Activated CD8-positive, alpha-beta T cell treated with anti-CD3 and anti-CD28 coated beads for 36 hours (primary cell): ENCODE measurements around the gene SDC3. TPM values are rescaled to one million over a fixed set of nuclear protein-coding genes. Genes with fewer than 3 reads are reported as not detected.
"Not testable (repeated sequence)": the region's sequence is repeated elsewhere in the genome, so short reads cannot be mapped to it uniquely, and the experiment has no call there.

Source experiments
- ATAC-seq: fragments of 200-7000 bp; cut with Tn5 transposase; one replicate; pipeline ENCODE4 v1.10.0; 2021; ENCODE audit warnings: mild to moderate bottlenecking, moderate library complexity
- CTCF ChIA-PET: fragments of 350-600 bp; sonication (Branson Sonifier 250); formaldehyde crosslinking; loops from one replicate; lab custom pipeline; 2021; ENCODE audit warnings: antibody characterized with exemption; lab: Charles Lee
- POLR2A ChIA-PET: fragments of 350-600 bp; sonication (Branson Sonifier 250); formaldehyde crosslinking; loops from one replicate; lab custom pipeline; 2021; ENCODE audit warnings: antibody characterized with exemption; lab: Charles Lee
- DNase-seq: peaks from one replicate; pipeline ENCODE4 v3.0.0-alpha.2; 2020
- H3K27ac Mint-ChIP-seq: one replicate; pipeline ENCODE4 v1.8.0; 2021; ENCODE audit warnings: mild to moderate bottlenecking, mixed read lengths
- H3K27me3 Mint-ChIP-seq: one replicate; pipeline ENCODE4 v1.8.0; 2021; ENCODE audit warnings: mixed read lengths
- H3K36me3 Mint-ChIP-seq: one replicate; pipeline ENCODE4 v1.8.0; 2021; ENCODE audit warnings: low read depth, mixed read lengths
- H3K4me1 Mint-ChIP-seq: one replicate; pipeline ENCODE4 v1.8.0; 2021; ENCODE audit warnings: low read depth, mixed read lengths
- H3K4me3 Mint-ChIP-seq: one replicate; pipeline ENCODE4 v1.8.0; 2021; ENCODE audit warnings: mild to moderate bottlenecking, moderate library complexity, mixed read lengths
- H3K9me3 Mint-ChIP-seq: one replicate; pipeline ENCODE4 v1.8.0; 2021; ENCODE audit warnings: mixed read lengths
- CTCF ChIP-seq: fragments of 200-600 bp; IDR thresholded peaks from one replicate; pipeline ENCODE4 v1.8.0; 2022; ENCODE audit warnings: antibody characterized with exemption, mild to moderate bottlenecking
- intact Hi-C: fragments of 100-400 bp; cut with micrococcal nuclease; formaldehyde crosslinking; loops from one replicate; pipeline ENCODE4 v1.10.0; 2022
- total RNA-seq, 2 experiments: library from RNA; stranded (reverse); gene quantifications; one replicate each; pipeline ENCODE4 v1.2.3, GENCODE V29; 2021

SDC3 gene
- total RNA-seq, 2 experiments from 2014 or later, result 0.04 to 0.14 TPM

GRCh38 chr1:30947212-30947611 is 38.7 kb upstream of the SDC3 start:
- H3K9me3 Mint-ChIP-seq, result no peaks in the 10 kb centered on the region
- intact Hi-C loops, result no loop called here
- ATAC-seq, result no peak
- no peaks in the 10 kb centered on the region for H3K27me3 Mint-ChIP-seq
- peaks cover 9% of the 10 kb centered on the region for H3K4me1 Mint-ChIP-seq
- H3K4me3 Mint-ChIP-seq, result no peak overlapping the region
- ChIA-PET CTCF (no interaction called here), POLR2A (no interaction called here)
- H3K36me3 Mint-ChIP-seq, result peaks cover 63% of the 10 kb centered on the region
- TF ChIP-seq CTCF, result no peak
- no peak for DNase-seq
- peak overlapping the region; percentile 2 for H3K27ac Mint-ChIP-seq

- CTCF ChIA-PET, result interaction anchor here (1.0 to 3.5 kb wide), 4 partner anchors 9 to 224 kb away, joined by 3 to 17 read pairs (median 4); no protein-coding TSS in a partner anchor
- H3K4me3 Mint-ChIP-seq, result no peak overlapping the region
Measured at GRCh38 chr1:30942326-30942963, 33.9 kb upstream of the SDC3 start.

GRCh38 chr1:30940541-30940940 is 32.0 kb upstream of the SDC3 start:
- H3K27ac Mint-ChIP-seq, result no peak overlapping the region
- ChIA-PET CTCF (interaction anchor here (1.3 to 3.5 kb wide), 2 partner anchors 10 to 12 kb away, joined by 3 to 17 read pairs; no protein-coding TSS in a partner anchor), POLR2A (no interaction called here)
- no peak for DNase-seq
- ATAC-seq, result no peak
- no peak overlapping the region for H3K4me3 Mint-ChIP-seq
- H3K4me1 Mint-ChIP-seq, result no peaks in the 10 kb centered on the region
- intact Hi-C loops, result no loop called here
- no peaks in the 10 kb centered on the region for H3K9me3 Mint-ChIP-seq
- no peak for TF ChIP-seq CTCF
- peaks cover 54% of the 10 kb centered on the region for H3K36me3 Mint-ChIP-seq
- H3K27me3 Mint-ChIP-seq, result no peaks in the 10 kb centered on the region

More at GRCh38 chr1:30942326-30942963, 33.9 kb upstream of the SDC3 start:
- TF ChIP-seq CTCF, result no peak
- peak overlapping the region; percentile 72 for H3K27ac Mint-ChIP-seq
- no peaks in the 10 kb centered on the region for H3K4me1 Mint-ChIP-seq
- intact Hi-C loops, result no loop called here
- H3K9me3 Mint-ChIP-seq, result no peaks in the 10 kb centered on the region
- ATAC-seq (no peak), DNase-seq (no peak)
- POLR2A ChIA-PET, result interaction anchor here (0.6 to 1.2 kb wide), 2 partner anchors 13 to 90 kb away, joined by 3 to 4 read pairs; no protein-coding TSS in a partner anchor
- no peaks in the 10 kb centered on the region for H3K27me3 Mint-ChIP-seq
- peaks cover 53% of the 10 kb centered on the region for H3K36me3 Mint-ChIP-seq

- ATAC-seq (no peak), DNase-seq (no peak)
- no peaks in the 10 kb centered on the region for H3K4me1 Mint-ChIP-seq
- ChIA-PET CTCF (interaction anchor here (1.0 to 1.6 kb wide), 2 partner anchors 25 to 135 kb away, joined by 3 read pairs; no protein-coding TSS in a partner anchor), POLR2A (interaction anchor here (0.7 kb wide), 1 partner anchor 1182 kb away, joined by 3 read pairs; no protein-coding TSS in a partner anchor)
- no peaks in the 10 kb centered on the region for H3K9me3 Mint-ChIP-seq
- no peak for TF ChIP-seq CTCF
- no peak overlapping the region for H3K4me3 Mint-ChIP-seq
- H3K27ac Mint-ChIP-seq, result no peak overlapping the region
- H3K27me3 Mint-ChIP-seq, result no peaks in the 10 kb centered on the region
- peaks cover 43% of the 10 kb centered on the region for H3K36me3 Mint-ChIP-seq
- intact Hi-C loops, result no loop called here
Measured at GRCh38 chr1:30936541-30937171, 28.1 kb upstream of the SDC3 start.

- H3K4me1 Mint-ChIP-seq, H3K27me3 Mint-ChIP-seq, H3K9me3 Mint-ChIP-seq, H3K27ac Mint-ChIP-seq, POLR2A ChIA-PET, H3K4me3 Mint-ChIP-seq, ATAC-seq, intact Hi-C loops, DNase-seq: not testable (repeated sequence)
- CTCF ChIA-PET, result interaction anchor here (1.0 to 1.6 kb wide), 2 partner anchors 25 to 134 kb away, joined by 3 read pairs; no protein-coding TSS in a partner anchor
- H3K36me3 Mint-ChIP-seq, result peaks cover 42% of the 10 kb centered on the region
Measured at GRCh38 chr1:30935758-30936157, 27.2 kb upstream of the SDC3 start.
